GM23338 (cell line): ENCODE measurements around the gene IRF1. TPM values are rescaled to one million over a fixed set of nuclear protein-coding genes. Genes with fewer than 3 reads are reported as not detected.

ENCODE experiments used
- ATAC-seq: fragments of 200-7000 bp; cut with Tn5 transposase; 3 replicates; pipeline ENCODE4 v1.9.1; 2020
- DNase-seq: peaks from one replicate; pipeline ENCODE4 v3.0.0-alpha.2; 2015; ENCODE audit warnings: low spot score
- H2AFZ ChIP-seq: fragments of 200-600 bp; sonication (generic); 2 replicates; pipeline ENCODE4 v1.8.0; 2016; ENCODE audit warnings: antibody characterized with exemption, mild to moderate bottlenecking, moderate library complexity
- H3F3A ChIP-seq: fragments of 200-600 bp; sonication (generic); replicated peaks from 2 replicates; pipeline ENCODE4 v1.8.0; 2017; ENCODE audit warnings: antibody characterized with exemption, mixed run types, low read depth
- H3K27ac ChIP-seq: fragments of 200-600 bp; sonication (generic); 2 replicates; pipeline ENCODE4 v1.6.1; 2016; ENCODE audit warnings: low read depth
- H3K27me3 ChIP-seq: fragments of 200-600 bp; sonication (generic); 2 replicates; pipeline ENCODE4 v1.8.0; 2016; ENCODE audit warnings: mild to moderate bottlenecking, mixed run types, moderate library complexity; ENCODE audit not compliant: insufficient read depth
- H3K36me3 ChIP-seq: fragments of 200-600 bp; sonication (generic); 2 replicates; pipeline ENCODE4 v1.8.0; 2016; ENCODE audit warnings: mild to moderate bottlenecking; ENCODE audit not compliant: insufficient read depth
- H3K4me1 ChIP-seq: fragments of 200-600 bp; sonication (generic); 2 replicates; pipeline ENCODE4 v1.8.0; 2016; ENCODE audit warnings: mild to moderate bottlenecking, moderate library complexity; ENCODE audit not compliant: insufficient read depth
- H3K4me2 ChIP-seq: fragments of 200-600 bp; sonication (generic); 2 replicates; pipeline ENCODE4 v1.7.1; 2017; ENCODE audit warnings: mixed run types
- H3K4me3 ChIP-seq: fragments of 200-600 bp; sonication (generic); 2 replicates; pipeline ENCODE4 v1.6.1; 2016; ENCODE audit warnings: mixed run types
- H3K79me2 ChIP-seq: fragments of 200-600 bp; sonication (generic); replicated peaks from 2 replicates; pipeline ENCODE4 v1.8.0; 2017; ENCODE audit warnings: mild to moderate bottlenecking; ENCODE audit not compliant: insufficient read depth
- H3K9me2 ChIP-seq: fragments of 200-600 bp; sonication (generic); 2 replicates; pipeline ENCODE4 v1.8.0; 2017; ENCODE audit not compliant: insufficient read depth
- H4K20me1 ChIP-seq: fragments of 200-600 bp; sonication (generic); replicated peaks from 2 replicates; pipeline ENCODE4 v1.8.0; 2017; ENCODE audit warnings: mild to moderate bottlenecking; ENCODE audit not compliant: insufficient read depth
- H3K27ac Mint-ChIP-seq: 2 replicates; pipeline ENCODE4 v1.8.0; 2020; ENCODE audit warnings: inconsistent platforms, mild to moderate bottlenecking, moderate library complexity, mixed read lengths
- H3K27me3 Mint-ChIP-seq: 3 replicates; pipeline ENCODE4 v1.8.0; 2022; ENCODE audit warnings: low read depth, mild to moderate bottlenecking, moderate library complexity, mixed read lengths, inconsistent platforms; ENCODE audit not compliant: insufficient read depth, poor library complexity
- H3K36me3 Mint-ChIP-seq: 3 replicates; pipeline ENCODE4 v1.8.0; 2021; ENCODE audit warnings: low read depth, mild to moderate bottlenecking, inconsistent platforms, moderate library complexity, mixed read lengths
- H3K4me1 Mint-ChIP-seq: 3 replicates; pipeline ENCODE4 v1.8.0; 2020; ENCODE audit warnings: mild to moderate bottlenecking, inconsistent platforms, mixed read lengths
- H3K4me3 Mint-ChIP-seq: 3 replicates; pipeline ENCODE4 v1.8.0; 2021; ENCODE audit warnings: moderate library complexity, mild to moderate bottlenecking, inconsistent platforms, mixed read lengths
- H3K9me3 Mint-ChIP-seq: 3 replicates; pipeline ENCODE4 v1.8.0; 2020; ENCODE audit warnings: moderate library complexity, mild to moderate bottlenecking, inconsistent platforms, mixed read lengths
- CREB1 ChIP-seq: fragments of 250-450 bp; sonication (Bioruptor Pico); IDR thresholded peaks from 2 replicates; pipeline ENCODE4 v1.5.0; 2020; ENCODE audit warnings: low read depth, mild to moderate bottlenecking, moderate library complexity
- CTCF ChIP-seq, 2 experiments: fragments of 200-600 bp in 1 of 2; sonication (generic) in 1 of 2; conservative IDR thresholded peaks; 2 replicates each; pipeline versions ENCODE4 v1.5.1 to v1.6.1; 2016 to 2017; ENCODE audit warnings: antibody characterized with exemption in 2 of 2, low read depth in 2 of 2, mild to moderate bottlenecking in 2 of 2, moderate library complexity in 1 of 2
- ETS1 ChIP-seq: IDR thresholded peaks from 2 replicates; pipeline ENCODE4 v1.6.1; 2016; ENCODE audit warnings: antibody characterized with exemption
- EZH2 ChIP-seq: fragments of 200-600 bp; sonication (generic); IDR thresholded peaks from one replicate; pipeline ENCODE4 v1.8.0; 2017; ENCODE audit warnings: antibody characterized with exemption, mild to moderate bottlenecking, low read depth; ENCODE audit not compliant: unreplicated experiment
- EZH2phosphoT487 ChIP-seq: fragments of 200-600 bp; sonication (generic); IDR thresholded peaks from one replicate; pipeline ENCODE4 v1.8.1; 2018; ENCODE audit warnings: antibody characterized with exemption; ENCODE audit not compliant: unreplicated experiment
- JUNB ChIP-seq: IDR thresholded peaks from one replicate; pipeline ENCODE4 v1.6.1; 2016; ENCODE audit warnings: antibody characterized with exemption; ENCODE audit not compliant: unreplicated experiment
- NANOG ChIP-seq: IDR thresholded peaks from 2 replicates; pipeline ENCODE4 v1.6.1; 2016; ENCODE audit warnings: antibody characterized with exemption, borderline replicate concordance
- POLR2AphosphoS5 ChIP-seq: IDR thresholded peaks from 2 replicates; pipeline ENCODE4 v1.6.1; 2016; ENCODE audit warnings: antibody characterized with exemption, low read depth
- REST ChIP-seq: IDR thresholded peaks from one replicate; pipeline ENCODE4 v1.6.1; 2018; ENCODE audit warnings: antibody characterized with exemption; ENCODE audit not compliant: unreplicated experiment
- ZNF114 ChIP-seq: fragments of 250-450 bp; sonication (Bioruptor Pico); IDR thresholded peaks from 2 replicates; pipeline ENCODE4 v1.5.0; 2020; ENCODE audit warnings: mild to moderate bottlenecking, moderate library complexity
- ZNF331 ChIP-seq: fragments of 250-450 bp; sonication (Bioruptor Pico); IDR thresholded peaks from 2 replicates; pipeline ENCODE4 v1.5.0; 2020; ENCODE audit warnings: low read depth, mild to moderate bottlenecking, moderate library complexity
- polyA plus RNA-seq: library from polyadenylated mRNA; unstranded; fragments of >200 nt; fragmentation: Nextera tagmentation; extraction: Ambion mirVana; gene quantifications from 2 replicates; pipeline ENCODE4 v1.2.1, GENCODE V29; 2016
- total RNA-seq: library from RNA; depleted of rRNA; stranded (reverse); fragments of >200 nt; shearing (Covaris generic); gene quantifications from 2 replicates; pipeline ENCODE4 v1.2.3, GENCODE V29; 2014

The IRF1 gene
- total and polyA plus RNA-seq, 2 experiments from 2014 or later: 6.9 to 8.6 TPM

- TF ChIP-seq CREB1 (CRISPR knock-in tag) (no peak), POLR2AphosphoS5 (no peak), JUNB (no peak), NANOG (no peak), EZH2phosphoT487 (no peak), ZNF114 (no peak), EZH2 (no peak), ETS1 (no peak), ZNF331 (CRISPR knock-in tag) (no peak), REST (no peak)
- H3F3A ChIP-seq: no peaks in the 10 kb centered on the region
- no peak overlapping the region for H3K4me3 ChIP-seq
- H2AFZ ChIP-seq: no peak overlapping the region
- peaks cover 10% of the 10 kb centered on the region for H3K9me3 Mint-ChIP-seq
- H3K36me3 ChIP-seq: no peaks in the 10 kb centered on the region
- no peak for ATAC-seq
- H3K9me2 ChIP-seq: peaks cover 2% of the 10 kb centered on the region; the same call in 1 of the 2 replicates
- peaks cover 24% of the 10 kb centered on the region for H3K4me1 ChIP-seq
- H3K27ac ChIP-seq: no peak overlapping the region
- no peaks in the 10 kb centered on the region for H4K20me1 ChIP-seq
- peaks cover 22% of the 10 kb centered on the region for H3K27me3 Mint-ChIP-seq
- H3K36me3 Mint-ChIP-seq: peaks cover 10% of the 10 kb centered on the region
- no peak for DNase-seq
- no peaks in the 10 kb centered on the region for H3K79me2 ChIP-seq
- H3K27ac Mint-ChIP-seq: no peak overlapping the region
- H3K4me1 Mint-ChIP-seq: peaks cover 35% of the 10 kb centered on the region
- no peak overlapping the region for H3K4me2 ChIP-seq
- no peaks in the 10 kb centered on the region for H3K27me3 ChIP-seq
- no peak overlapping the region for H3K4me3 Mint-ChIP-seq
Measured at GRCh38 chr5:132447196-132447595, 43.4 kb downstream of the IRF1 start.

- no peak overlapping the region for H3K27ac ChIP-seq
- Mint-ChIP-seq H3K4me3 (no peak overlapping the region), H3K27ac (no peak overlapping the region), H3K36me3 (peaks cover 10% of the 10 kb centered on the region), H3K9me3 (peaks cover 10% of the 10 kb centered on the region), H3K4me1 (peaks cover 34% of the 10 kb centered on the region), H3K27me3 (peaks cover 22% of the 10 kb centered on the region)
- no peak overlapping the region for H3K4me2 ChIP-seq
- TF ChIP-seq NANOG (no peak), ETS1 (no peak), CREB1 (CRISPR knock-in tag) (no peak), CTCF (conservative IDR thresholded peaks at IDR 0.05; ENCODE audit: low read depth in 2 of 2) (no peak), ZNF331 (CRISPR knock-in tag) (no peak), ZNF114 (no peak), REST (no peak)
- no peaks in the 10 kb centered on the region for H3K36me3 ChIP-seq
- H3K4me3 ChIP-seq: no peak overlapping the region
- H4K20me1 ChIP-seq: no peaks in the 10 kb centered on the region
- ATAC-seq (no peak), DNase-seq (no peak)
- no peaks in the 10 kb centered on the region for H3K27me3 ChIP-seq
- H3F3A ChIP-seq: no peaks in the 10 kb centered on the region
- peaks cover 21% of the 10 kb centered on the region for H3K4me1 ChIP-seq
- no peak overlapping the region for H2AFZ ChIP-seq
- no peaks in the 10 kb centered on the region for H3K79me2 ChIP-seq
- H3K9me2 ChIP-seq: peaks cover 2% of the 10 kb centered on the region; the same call in 1 of the 2 replicates
Measured at GRCh38 chr5:132446621-132447020, 44.0 kb downstream of the IRF1 start.
